ENCODE measurements around the gene FTO. TPM values are rescaled to one million over a fixed set of nuclear protein-coding genes. Genes with fewer than 3 reads are reported as not detected.

Gene FTO
- polyA plus RNA-seq, 1 donor from 2014 or later = 80.1 TPM

DNA sequence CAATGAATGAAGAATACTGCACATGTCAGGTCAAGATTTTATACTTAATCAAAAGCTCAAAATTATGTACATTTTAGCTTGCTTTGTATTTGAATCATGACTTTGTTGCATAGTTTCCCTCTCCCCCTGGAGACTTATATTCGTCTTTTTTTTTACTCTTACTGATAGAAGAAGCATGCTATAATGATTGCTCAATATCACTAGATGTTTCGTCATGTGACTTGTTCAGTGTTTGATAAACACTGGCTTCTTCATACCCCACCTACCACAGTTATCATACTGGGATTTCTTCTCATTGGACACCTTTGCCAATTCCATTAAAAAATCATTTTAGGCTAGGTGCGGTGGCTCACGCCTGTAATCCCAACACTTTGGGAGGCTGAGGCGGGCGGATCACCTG is 148.7 kb downstream of the FTO start:
- Histone ChIP-seq H2AFZ (ENCODE audit: low read depth, low read length) (no peak overlapping the region), H3K27me3 (ENCODE audit: insufficient read depth, low read depth, low read length) (no peaks in the 10 kb centered on the region), H3K27ac (ENCODE audit: low read length) (no peak overlapping the region), H3K4me2 (ENCODE audit: low read length) (no peak overlapping the region), H3K79me2 (replicated peaks; ENCODE audit: insufficient read depth, low read length) (no peaks in the 10 kb centered on the region), H3K9me3 (ENCODE audit: low read length) (no peaks in the 10 kb centered on the region), H3K9ac (ENCODE audit: low read length) (no peak overlapping the region), H3K36me3 (ENCODE audit: insufficient read depth, low read length) (no peaks in the 10 kb centered on the region), H3K9me2 (ENCODE audit: insufficient read depth, low read length) (no peaks in the 10 kb centered on the region), H3F3A (ENCODE audit: insufficient read depth, low read length, poor library complexity, severe bottlenecking) (no peaks in the 10 kb centered on the region), H3K4me3 (ENCODE audit: low read length) (no peak overlapping the region), H4K20me1 (ENCODE audit: insufficient read depth) (no peaks in the 10 kb centered on the region)
- TF ChIP-seq POLR2AphosphoS5 (IDR thresholded peaks at IDR 0.05) (no peak), MXI1 (conservative IDR thresholded peaks at IDR 0.05; ENCODE audit: poor library complexity, severe bottlenecking) (no peak), RAD21 (conservative IDR thresholded peaks at IDR 0.05) (no peak), EZH2 (IDR thresholded peaks at IDR 0.05; ENCODE audit: borderline replicate concordance, insufficient read depth, low read length, poor library complexity, severe bottlenecking) (no peak), EP300 (conservative IDR thresholded peaks at IDR 0.05; ENCODE audit: poor library complexity, severe bottlenecking) (no peak), SMC3 (conservative IDR thresholded peaks at IDR 0.05; ENCODE audit: poor library complexity) (no peak), TAF1 (IDR thresholded peaks at IDR 0.05; ENCODE audit: low read depth) (no peak)
- TF ChIP-seq, protein P1, sequence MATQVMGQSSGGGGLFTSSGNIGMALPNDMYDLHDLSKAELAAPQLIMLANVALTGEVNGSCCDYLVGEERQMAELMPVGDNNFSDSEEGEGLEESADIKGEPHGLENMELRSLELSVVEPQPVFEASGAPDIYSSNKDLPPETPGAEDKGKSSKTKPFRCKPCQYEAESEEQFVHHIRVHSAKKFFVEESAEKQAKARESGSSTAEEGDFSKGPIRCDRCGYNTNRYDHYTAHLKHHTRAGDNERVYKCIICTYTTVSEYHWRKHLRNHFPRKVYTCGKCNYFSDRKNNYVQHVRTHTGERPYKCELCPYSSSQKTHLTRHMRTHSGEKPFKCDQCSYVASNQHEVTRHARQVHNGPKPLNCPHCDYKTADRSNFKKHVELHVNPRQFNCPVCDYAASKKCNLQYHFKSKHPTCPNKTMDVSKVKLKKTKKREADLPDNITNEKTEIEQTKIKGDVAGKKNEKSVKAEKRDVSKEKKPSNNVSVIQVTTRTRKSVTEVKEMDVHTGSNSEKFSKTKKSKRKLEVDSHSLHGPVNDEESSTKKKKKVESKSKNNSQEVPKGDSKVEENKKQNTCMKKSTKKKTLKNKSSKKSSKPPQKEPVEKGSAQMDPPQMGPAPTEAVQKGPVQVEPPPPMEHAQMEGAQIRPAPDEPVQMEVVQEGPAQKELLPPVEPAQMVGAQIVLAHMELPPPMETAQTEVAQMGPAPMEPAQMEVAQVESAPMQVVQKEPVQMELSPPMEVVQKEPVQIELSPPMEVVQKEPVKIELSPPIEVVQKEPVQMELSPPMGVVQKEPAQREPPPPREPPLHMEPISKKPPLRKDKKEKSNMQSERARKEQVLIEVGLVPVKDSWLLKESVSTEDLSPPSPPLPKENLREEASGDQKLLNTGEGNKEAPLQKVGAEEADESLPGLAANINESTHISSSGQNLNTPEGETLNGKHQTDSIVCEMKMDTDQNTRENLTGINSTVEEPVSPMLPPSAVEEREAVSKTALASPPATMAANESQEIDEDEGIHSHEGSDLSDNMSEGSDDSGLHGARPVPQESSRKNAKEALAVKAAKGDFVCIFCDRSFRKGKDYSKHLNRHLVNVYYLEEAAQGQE (IDR thresholded peaks at IDR 0.05; ENCODE audit: borderline replicate concordance) = no peak
- TF ChIP-seq, protein P2, sequence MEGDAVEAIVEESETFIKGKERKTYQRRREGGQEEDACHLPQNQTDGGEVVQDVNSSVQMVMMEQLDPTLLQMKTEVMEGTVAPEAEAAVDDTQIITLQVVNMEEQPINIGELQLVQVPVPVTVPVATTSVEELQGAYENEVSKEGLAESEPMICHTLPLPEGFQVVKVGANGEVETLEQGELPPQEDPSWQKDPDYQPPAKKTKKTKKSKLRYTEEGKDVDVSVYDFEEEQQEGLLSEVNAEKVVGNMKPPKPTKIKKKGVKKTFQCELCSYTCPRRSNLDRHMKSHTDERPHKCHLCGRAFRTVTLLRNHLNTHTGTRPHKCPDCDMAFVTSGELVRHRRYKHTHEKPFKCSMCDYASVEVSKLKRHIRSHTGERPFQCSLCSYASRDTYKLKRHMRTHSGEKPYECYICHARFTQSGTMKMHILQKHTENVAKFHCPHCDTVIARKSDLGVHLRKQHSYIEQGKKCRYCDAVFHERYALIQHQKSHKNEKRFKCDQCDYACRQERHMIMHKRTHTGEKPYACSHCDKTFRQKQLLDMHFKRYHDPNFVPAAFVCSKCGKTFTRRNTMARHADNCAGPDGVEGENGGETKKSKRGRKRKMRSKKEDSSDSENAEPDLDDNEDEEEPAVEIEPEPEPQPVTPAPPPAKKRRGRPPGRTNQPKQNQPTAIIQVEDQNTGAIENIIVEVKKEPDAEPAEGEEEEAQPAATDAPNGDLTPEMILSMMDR (IDR thresholded peaks at IDR 0.05; ENCODE audit: poor library complexity, severe bottlenecking) = no peak

DNA sequence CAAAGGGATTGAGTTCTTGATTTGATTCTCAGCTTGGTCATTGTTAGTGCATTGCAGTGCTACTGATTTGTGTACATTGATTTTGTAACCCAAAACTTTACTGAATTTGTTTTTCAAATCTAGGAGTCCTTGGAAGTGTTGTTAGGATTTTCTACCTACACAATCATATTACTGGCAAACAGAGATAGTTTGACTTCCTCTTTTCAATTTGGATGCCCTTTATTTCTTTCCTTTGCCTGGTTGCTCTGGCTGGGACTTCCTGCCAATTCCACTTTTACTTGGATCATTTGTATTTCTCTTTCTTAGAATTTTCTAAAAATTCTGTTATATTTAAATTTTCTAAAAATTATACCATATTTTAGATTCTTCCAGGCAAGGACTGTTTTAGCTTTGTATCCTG is 151.1 kb downstream of the FTO start:
- no peak overlapping the region for H2AFZ ChIP-seq (ENCODE audit: low read depth, low read length)
- no peaks in the 10 kb centered on the region for H3K27me3 ChIP-seq (ENCODE audit: insufficient read depth, low read depth, low read length)
- no peaks in the 10 kb centered on the region for H3F3A ChIP-seq (ENCODE audit: insufficient read depth, low read length, poor library complexity, severe bottlenecking)
- H3K36me3 ChIP-seq (ENCODE audit: insufficient read depth, low read length) = no peaks in the 10 kb centered on the region
- no peaks in the 10 kb centered on the region for H3K9me2 ChIP-seq (ENCODE audit: insufficient read depth, low read length)
- H3K9me3 ChIP-seq (ENCODE audit: low read length) = no peaks in the 10 kb centered on the region
- H3K27ac ChIP-seq (ENCODE audit: low read length) = no peak overlapping the region
- no peaks in the 10 kb centered on the region for H3K79me2 ChIP-seq (replicated peaks; ENCODE audit: insufficient read depth, low read length)
- no peak overlapping the region for H3K9ac ChIP-seq (ENCODE audit: low read length)
- TF ChIP-seq EP300 (conservative IDR thresholded peaks at IDR 0.05; ENCODE audit: poor library complexity, severe bottlenecking) (no peak), TAF1 (IDR thresholded peaks at IDR 0.05; ENCODE audit: low read depth) (no peak), MXI1 (conservative IDR thresholded peaks at IDR 0.05; ENCODE audit: poor library complexity, severe bottlenecking) (no peak), RAD21 (conservative IDR thresholded peaks at IDR 0.05) (no peak), POLR2AphosphoS5 (IDR thresholded peaks at IDR 0.05) (no peak), EZH2 (IDR thresholded peaks at IDR 0.05; ENCODE audit: borderline replicate concordance, insufficient read depth, low read length, poor library complexity, severe bottlenecking) (no peak), SMC3 (conservative IDR thresholded peaks at IDR 0.05; ENCODE audit: poor library complexity) (no peak)
- TF ChIP-seq, protein P2 (IDR thresholded peaks at IDR 0.05; ENCODE audit: poor library complexity, severe bottlenecking) = no peak
- TF ChIP-seq, protein P1 (IDR thresholded peaks at IDR 0.05; ENCODE audit: borderline replicate concordance) = no peak
- no peak overlapping the region for H3K4me2 ChIP-seq (ENCODE audit: low read length)
- H3K4me3 ChIP-seq (ENCODE audit: low read length) = no peak overlapping the region
- no peaks in the 10 kb centered on the region for H4K20me1 ChIP-seq (ENCODE audit: insufficient read depth)

All from neural cell (in vitro differentiated cells).